HG03520 (cell line): ENCODE data around the gene DONSON.
"Not testable (repeated sequence)": the region's sequence is repeated elsewhere in the genome, so short reads cannot be mapped to it uniquely, and the experiment has no call there.

ENCODE experiments used
- ATAC-seq: cut with Tn5 transposase; IDR thresholded peaks from one replicate; pipeline ENCODE4 v1.9.1; 2021; ENCODE audit warnings: mild to moderate bottlenecking, moderate library complexity; ENCODE audit not compliant: unreplicated experiment

DONSON gene

GRCh38 chr21:33588485-33589335 is at the start of gene DONSON:
Gene DONSON (minus strand): TSS chr21:33588684. CDS start chr21:33588641, 43 bp downstream.
- ATAC-seq, result peak; percentile 84

GRCh38 chr21:33634254-33634653 is 45.8 kb upstream of the DONSON start:
- no peak for ATAC-seq

- ATAC-seq, result not testable (repeated sequence)
Observed at GRCh38 chr21:33626151-33626550, 37.7 kb upstream of the DONSON start.

- ATAC-seq, result no peak
Observed at GRCh38 chr21:33622253-33622652, 33.8 kb upstream of the DONSON start.

GRCh38 chr21:33619726-33620125 is 31.2 kb upstream of the DONSON start:
- no peak for ATAC-seq

GRCh38 chr21:33618407-33618806 is 29.9 kb upstream of the DONSON start:
- ATAC-seq, result no peak

GRCh38 chr21:33617565-33617964 is 29.1 kb upstream of the DONSON start:
- not testable (repeated sequence) for ATAC-seq

- no peak for ATAC-seq
Observed at GRCh38 chr21:33611006-33611744, 22.7 kb upstream of the DONSON start.

- no peak for ATAC-seq
Observed at GRCh38 chr21:33608559-33608958, 20.1 kb upstream of the DONSON start.

- ATAC-seq, result no peak
Observed at GRCh38 chr21:33598051-33598450, 9.6 kb upstream of the DONSON start.

GRCh38 chr21:33587792-33588484 is 546 bp downstream of the DONSON start:
- peak; percentile 24 for ATAC-seq

- ATAC-seq, result no peak
Observed at GRCh38 chr21:33586927-33587326, 1.6 kb downstream of the DONSON start.

- no peak for ATAC-seq
Observed at GRCh38 chr21:33584455-33584854, 4.0 kb downstream of the DONSON start.

GRCh38 chr21:33578959-33579542 is 9.4 kb downstream of the DONSON start:
- no peak for ATAC-seq

GRCh38 chr21:33578214-33578613 is 10.3 kb downstream of the DONSON start:
- ATAC-seq, result no peak

GRCh38 chr21:33576741-33577141 is 11.7 kb downstream of the DONSON start:
- not testable (repeated sequence) for ATAC-seq

GRCh38 chr21:33572350-33572749 is 16.1 kb downstream of the DONSON start:
- ATAC-seq, result no peak

- ATAC-seq, result no peak
Observed at GRCh38 chr21:33569991-33570390, 18.5 kb downstream of the DONSON start.

- no peak for ATAC-seq
Observed at GRCh38 chr21:33568448-33568847, 20.0 kb downstream of the DONSON start.

- ATAC-seq, result no peak
Observed at GRCh38 chr21:33567914-33568313, 20.6 kb downstream of the DONSON start.

- ATAC-seq, result no peak
Observed at GRCh38 chr21:33566514-33566913, 22.0 kb downstream of the DONSON start.
